GM21528 (cell line): ENCODE data around the gene CREBBP.

ENCODE experiments used
- ATAC-seq: cut with Tn5 transposase; IDR thresholded peaks from one replicate; pipeline ENCODE4 v1.9.1; 2021; ENCODE audit warnings: mild to moderate bottlenecking, moderate library complexity; ENCODE audit not compliant: unreplicated experiment, low FRiP score

Gene CREBBP

DNA sequence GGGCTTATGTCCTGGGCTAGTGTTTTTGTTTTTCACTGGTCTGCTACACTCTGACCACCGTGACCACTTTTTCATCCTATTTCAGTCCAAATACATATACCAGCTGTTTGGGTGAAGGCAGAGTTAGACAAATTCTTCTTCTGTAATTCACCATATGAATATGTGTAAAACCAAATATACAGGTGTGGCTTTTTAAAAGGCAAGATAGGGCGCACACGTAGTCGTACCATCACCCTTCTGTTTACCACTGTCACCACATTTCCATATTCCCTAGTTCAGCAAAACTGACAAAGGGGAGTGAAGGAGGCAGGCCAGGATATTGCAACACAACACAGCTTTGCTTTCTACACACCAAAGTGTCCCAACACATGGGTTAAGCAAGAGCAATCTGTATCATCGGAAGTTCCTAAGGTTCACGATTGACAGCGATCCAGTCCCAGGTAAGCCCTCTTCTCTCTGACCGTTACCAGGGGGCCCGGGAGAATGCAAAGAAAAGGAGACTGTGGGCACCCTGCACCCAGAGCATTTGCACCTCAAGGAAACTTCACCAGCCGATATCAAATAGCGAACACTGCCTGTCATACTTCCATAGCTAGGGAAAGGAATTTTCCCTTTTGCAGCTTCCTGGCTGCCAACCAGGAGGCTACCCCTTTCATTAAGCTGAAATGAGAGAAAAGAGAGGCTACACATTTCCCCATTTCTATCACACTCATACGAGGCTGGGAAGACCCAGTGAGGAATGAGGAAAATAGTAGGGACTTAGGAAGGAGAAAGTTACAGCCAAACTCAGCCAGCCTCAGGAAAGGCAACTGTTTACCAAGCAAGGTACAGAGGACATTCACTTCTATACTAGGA is 23.1 kb downstream of the CREBBP start:
- no peak for ATAC-seq

GRCh38 chr16:3856367-3857141 is 24.0 kb downstream of the CREBBP start:
- no peak for ATAC-seq

GRCh38 chr16:3854750-3855541 is 25.6 kb downstream of the CREBBP start:
- ATAC-seq: no peak

GRCh38 chr16:3850544-3850899 is 30.0 kb downstream of the CREBBP start:
- no peak for ATAC-seq

- ATAC-seq: no peak
Measured at GRCh38 chr16:3849751-3850543, 30.6 kb downstream of the CREBBP start.

DNA sequence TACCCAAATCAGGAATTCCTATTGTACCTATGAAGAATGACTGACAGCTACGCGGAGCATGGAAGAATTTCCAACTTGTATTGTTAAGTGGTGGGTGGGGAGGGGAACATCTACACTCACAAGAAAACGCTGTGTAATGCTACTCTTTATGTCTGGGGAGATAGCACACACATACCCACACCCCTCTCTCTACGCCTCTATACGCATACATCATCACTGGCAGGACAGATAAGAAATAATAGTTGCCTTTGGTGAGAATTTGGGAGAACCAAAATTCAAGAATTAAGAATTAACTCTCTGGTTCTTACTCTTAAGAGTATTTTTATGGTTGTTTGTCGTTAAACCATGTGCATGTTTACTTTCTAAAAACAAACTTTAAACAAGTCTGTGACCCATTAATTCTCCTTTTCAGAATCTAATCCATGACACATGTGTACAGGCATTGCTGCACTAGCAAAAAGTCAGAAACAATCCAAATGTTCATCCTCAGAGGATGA is 33.9 kb downstream of the CREBBP start:
- no peak for ATAC-seq

GRCh38 chr16:3846087-3846486 is 34.4 kb downstream of the CREBBP start:
- ATAC-seq: no peak

GRCh38 chr16:3842994-3843393 is 37.5 kb downstream of the CREBBP start:
- ATAC-seq: no peak

DNA sequence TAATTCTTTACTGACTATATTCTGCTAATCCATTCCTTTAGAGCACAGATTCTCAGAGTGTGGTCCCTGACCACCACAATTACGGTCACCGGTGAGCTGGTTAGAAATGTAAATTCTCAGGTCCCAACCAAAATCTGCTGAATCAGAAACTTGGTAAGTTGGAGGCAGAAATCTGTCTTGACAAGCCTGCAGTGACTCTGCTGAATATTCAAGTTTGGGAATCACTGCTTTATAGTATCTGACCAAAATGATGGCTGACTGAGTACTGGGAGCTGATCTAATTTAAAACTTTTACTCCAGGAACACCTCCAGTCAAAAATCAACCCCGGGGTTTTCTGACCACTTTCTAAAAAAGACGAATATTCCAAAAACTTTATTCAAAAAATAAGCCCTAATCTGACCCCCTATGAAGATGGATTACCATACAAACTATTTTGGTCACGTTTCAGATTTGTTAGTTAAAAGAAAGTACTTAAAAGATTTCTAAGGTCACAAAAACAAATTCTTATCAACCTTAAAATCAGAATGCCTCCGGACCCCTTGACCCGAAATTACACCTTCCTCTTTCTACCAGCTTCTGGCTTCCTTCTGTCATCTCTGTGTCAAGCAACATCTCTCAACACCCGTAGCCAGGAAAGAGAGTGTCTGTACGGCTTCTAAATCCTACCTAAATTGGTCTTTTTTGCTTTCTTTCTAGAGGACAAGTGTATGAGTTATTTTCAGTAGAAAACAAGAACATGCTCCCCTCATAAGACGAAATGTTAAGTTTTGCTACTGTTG is 38.6 kb downstream of the CREBBP start:
- ATAC-seq: no peak

DNA sequence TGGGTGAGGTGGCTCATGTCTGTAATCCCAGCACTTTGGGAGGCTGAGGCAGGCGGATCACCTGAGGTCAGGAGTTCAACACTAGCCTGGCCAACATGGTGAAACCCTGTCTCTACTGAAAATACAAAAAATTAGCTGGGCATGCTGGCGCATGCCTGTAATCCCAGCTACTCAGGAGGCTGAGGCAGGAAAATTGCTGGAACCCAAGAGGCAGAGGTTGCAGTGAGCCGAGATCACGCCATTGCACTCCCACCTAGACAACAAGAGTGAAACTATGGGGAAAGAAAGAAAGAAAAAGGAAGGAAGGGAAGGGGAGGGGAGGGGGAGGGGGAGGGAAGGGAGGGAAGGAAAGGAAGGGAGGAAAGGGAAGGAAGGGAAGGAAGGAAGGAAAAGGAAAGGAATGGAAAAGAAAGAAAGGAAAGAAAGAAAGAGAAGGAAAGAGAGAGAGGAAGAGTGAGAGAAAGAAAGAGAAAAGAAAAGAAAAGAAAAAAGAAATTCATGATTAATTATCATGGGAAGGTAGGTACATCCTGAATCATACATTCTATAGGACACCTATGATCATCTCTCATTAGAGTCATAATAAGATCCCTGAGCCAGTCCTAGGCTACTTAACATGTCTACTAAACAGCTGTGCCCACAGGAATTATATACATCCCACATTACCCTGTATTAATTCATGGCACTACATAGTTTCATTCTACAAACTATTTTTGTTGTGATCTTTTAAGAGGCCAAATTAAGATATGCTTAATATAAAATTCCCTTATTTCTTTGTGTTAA is 40.9 kb downstream of the CREBBP start:
- ATAC-seq: no peak

DNA sequence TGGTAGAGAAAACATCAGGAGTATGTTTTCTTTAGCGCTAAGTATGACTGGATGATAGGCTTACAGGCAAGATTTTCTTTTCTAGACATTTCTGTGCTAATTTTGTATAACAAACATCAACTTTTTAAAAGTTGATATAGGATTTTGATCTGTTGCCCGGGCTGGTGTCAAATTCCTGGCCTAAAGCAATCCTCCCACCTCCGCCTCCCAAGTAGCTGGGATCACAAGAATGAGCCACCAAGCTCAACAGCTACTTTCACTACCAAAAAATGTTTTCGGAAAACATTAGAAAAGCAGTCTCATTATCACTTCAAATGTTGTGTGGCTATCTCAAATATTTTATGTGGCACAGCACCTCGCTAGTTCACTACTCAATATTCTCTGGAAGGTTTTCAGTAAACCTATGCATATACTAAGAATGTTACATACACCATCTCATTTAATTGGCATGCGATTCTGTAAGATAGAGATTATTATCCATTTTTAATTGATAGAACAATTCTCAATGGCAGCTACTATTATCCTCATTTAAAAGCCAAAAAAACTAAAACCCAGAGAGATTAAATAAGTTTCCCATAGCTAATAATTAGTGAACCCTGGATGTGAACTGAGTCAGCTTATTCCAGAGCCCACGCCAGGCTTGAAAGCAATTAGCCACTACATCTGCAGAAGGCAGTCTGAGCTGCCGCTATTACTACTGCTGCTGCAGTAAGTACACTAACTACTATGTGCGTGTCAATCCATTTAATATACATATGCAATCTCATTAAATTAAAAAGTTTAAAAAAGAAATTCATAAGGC is 41.7 kb downstream of the CREBBP start:
- no peak for ATAC-seq

GRCh38 chr16:3837851-3838586 is 42.5 kb downstream of the CREBBP start:
- no peak for ATAC-seq

DNA sequence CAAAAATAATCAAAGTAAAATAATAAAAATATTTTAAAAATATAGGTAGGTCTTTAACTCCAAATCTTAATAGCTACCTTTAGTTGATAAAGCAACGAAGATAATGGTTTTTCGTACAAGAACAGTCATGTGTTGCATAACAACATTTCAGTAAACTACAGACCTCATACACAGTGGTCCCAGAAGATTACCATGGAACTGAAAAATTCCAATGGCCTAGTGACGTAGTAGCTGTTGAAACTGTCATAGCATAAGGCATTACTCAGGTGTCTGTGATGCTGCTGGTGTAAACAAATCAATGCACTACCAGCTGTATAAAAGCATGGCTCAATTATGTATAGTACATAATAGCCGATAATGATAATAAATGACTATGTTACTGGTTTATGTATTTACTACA is 43.9 kb downstream of the CREBBP start:
- ATAC-seq: no peak

DNA sequence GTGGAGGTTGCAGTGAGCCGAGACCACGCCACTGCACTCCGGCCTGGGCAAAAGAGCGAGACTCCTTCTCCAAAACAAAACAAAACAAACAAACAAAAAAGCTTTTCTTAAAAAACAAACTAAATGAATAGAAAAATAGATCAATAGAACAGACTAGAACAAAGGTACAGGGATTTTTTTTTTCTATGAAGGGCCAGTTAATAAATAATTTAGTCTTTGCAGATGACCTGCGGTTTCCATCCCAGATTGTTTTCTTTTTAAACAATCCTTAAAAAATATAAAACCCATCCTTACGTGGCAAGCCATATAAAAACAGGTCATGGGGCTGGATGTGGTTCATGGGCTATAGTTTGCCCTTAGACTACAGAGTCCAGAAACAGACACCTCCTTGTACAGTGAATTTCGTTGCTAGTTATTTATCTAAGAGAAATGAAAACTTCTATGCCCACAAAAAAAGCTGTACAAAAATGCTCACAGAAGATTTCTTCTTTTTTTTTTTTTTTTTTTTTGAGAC is 45.4 kb downstream of the CREBBP start:
- ATAC-seq: no peak

- no peak for ATAC-seq
Measured at GRCh38 chr16:3832668-3833067, 47.8 kb downstream of the CREBBP start.

GRCh38 chr16:3830625-3831254 is 49.8 kb downstream of the CREBBP start:
- no peak for ATAC-seq
